HepG2 (cell line): ENCODE measurements around the gene TMEM255B. TPM values are rescaled to one million over a fixed set of nuclear protein-coding genes. Genes with fewer than 3 reads are reported as not detected.
A peak's percentile ranks its signal among the peaks of the same experiment; 100 is the strongest.

Source experiments
- GABPA ChIP-seq, 2 experiments: IDR thresholded peaks; 2 replicates each; pipeline ENCODE4 v1.6.1; 2011 to 2016; ENCODE audit warnings: low read depth in 2 of 2, low read length in 1 of 2, missing biosample characterization in 1 of 2, missing genetic modification characterization in 1 of 2
- XRCC5 ChIP-seq: fragments of 200-400 bp; formaldehyde crosslinking; optimal IDR thresholded peaks from 2 replicates; pipeline ENCODE3; 2017; ENCODE audit warnings: mild to moderate bottlenecking, low read length
- polyA plus RNA-seq, 8 experiments: library from polyadenylated mRNA; depleted of rRNA in 3 of 8; stranded (reverse) in 7 of 8; unstranded in 1 of 8; fragments of >200 nt; fragmentation: Illumina TruSeq in 4 of 8; extraction: Trizol in 4 of 8; gene quantifications; 2 replicates each; pipeline versions ENCODE4 v1.2.1 to v1.2.3, GENCODE V29; 2011 to 2016; ENCODE audit warnings: low read depth in 4 of 8, missing spikeins in 1 of 8, mixed read lengths in 1 of 8; ENCODE audit not compliant: insufficient read depth in 1 of 8
- total RNA-seq, 5 experiments: library from RNA; depleted of rRNA; stranded (reverse); fragments of >200 nt; fragmentation: Illumina TruSeq; extraction: Trizol; gene quantifications; 2 replicates each; pipeline ENCODE4 v1.2.3, GENCODE V29; 2016; ENCODE audit warnings: low read depth in 1 of 5
- TF ChIP-seq, protein P1 (sequence below): sonication (generic); formaldehyde crosslinking; IDR thresholded peaks from 2 replicates; pipeline ENCODE4 v1.5.0; 2020; ENCODE audit warnings: mild to moderate bottlenecking, missing genetic modification reagents, borderline replicate concordance
- TF ChIP-seq, protein P2 (sequence below): sonication (generic); formaldehyde crosslinking; IDR thresholded peaks from 2 replicates; pipeline ENCODE4 v1.4.0; 2020; ENCODE audit warnings: mild to moderate bottlenecking, missing genetic modification reagents

The TMEM255B gene
- total and polyA plus RNA-seq, 2 of the 13 experiments (the other 11 are each of a cell fraction or from before 2014, with no cell fraction given): not detected

- TF ChIP-seq, protein P1, sequence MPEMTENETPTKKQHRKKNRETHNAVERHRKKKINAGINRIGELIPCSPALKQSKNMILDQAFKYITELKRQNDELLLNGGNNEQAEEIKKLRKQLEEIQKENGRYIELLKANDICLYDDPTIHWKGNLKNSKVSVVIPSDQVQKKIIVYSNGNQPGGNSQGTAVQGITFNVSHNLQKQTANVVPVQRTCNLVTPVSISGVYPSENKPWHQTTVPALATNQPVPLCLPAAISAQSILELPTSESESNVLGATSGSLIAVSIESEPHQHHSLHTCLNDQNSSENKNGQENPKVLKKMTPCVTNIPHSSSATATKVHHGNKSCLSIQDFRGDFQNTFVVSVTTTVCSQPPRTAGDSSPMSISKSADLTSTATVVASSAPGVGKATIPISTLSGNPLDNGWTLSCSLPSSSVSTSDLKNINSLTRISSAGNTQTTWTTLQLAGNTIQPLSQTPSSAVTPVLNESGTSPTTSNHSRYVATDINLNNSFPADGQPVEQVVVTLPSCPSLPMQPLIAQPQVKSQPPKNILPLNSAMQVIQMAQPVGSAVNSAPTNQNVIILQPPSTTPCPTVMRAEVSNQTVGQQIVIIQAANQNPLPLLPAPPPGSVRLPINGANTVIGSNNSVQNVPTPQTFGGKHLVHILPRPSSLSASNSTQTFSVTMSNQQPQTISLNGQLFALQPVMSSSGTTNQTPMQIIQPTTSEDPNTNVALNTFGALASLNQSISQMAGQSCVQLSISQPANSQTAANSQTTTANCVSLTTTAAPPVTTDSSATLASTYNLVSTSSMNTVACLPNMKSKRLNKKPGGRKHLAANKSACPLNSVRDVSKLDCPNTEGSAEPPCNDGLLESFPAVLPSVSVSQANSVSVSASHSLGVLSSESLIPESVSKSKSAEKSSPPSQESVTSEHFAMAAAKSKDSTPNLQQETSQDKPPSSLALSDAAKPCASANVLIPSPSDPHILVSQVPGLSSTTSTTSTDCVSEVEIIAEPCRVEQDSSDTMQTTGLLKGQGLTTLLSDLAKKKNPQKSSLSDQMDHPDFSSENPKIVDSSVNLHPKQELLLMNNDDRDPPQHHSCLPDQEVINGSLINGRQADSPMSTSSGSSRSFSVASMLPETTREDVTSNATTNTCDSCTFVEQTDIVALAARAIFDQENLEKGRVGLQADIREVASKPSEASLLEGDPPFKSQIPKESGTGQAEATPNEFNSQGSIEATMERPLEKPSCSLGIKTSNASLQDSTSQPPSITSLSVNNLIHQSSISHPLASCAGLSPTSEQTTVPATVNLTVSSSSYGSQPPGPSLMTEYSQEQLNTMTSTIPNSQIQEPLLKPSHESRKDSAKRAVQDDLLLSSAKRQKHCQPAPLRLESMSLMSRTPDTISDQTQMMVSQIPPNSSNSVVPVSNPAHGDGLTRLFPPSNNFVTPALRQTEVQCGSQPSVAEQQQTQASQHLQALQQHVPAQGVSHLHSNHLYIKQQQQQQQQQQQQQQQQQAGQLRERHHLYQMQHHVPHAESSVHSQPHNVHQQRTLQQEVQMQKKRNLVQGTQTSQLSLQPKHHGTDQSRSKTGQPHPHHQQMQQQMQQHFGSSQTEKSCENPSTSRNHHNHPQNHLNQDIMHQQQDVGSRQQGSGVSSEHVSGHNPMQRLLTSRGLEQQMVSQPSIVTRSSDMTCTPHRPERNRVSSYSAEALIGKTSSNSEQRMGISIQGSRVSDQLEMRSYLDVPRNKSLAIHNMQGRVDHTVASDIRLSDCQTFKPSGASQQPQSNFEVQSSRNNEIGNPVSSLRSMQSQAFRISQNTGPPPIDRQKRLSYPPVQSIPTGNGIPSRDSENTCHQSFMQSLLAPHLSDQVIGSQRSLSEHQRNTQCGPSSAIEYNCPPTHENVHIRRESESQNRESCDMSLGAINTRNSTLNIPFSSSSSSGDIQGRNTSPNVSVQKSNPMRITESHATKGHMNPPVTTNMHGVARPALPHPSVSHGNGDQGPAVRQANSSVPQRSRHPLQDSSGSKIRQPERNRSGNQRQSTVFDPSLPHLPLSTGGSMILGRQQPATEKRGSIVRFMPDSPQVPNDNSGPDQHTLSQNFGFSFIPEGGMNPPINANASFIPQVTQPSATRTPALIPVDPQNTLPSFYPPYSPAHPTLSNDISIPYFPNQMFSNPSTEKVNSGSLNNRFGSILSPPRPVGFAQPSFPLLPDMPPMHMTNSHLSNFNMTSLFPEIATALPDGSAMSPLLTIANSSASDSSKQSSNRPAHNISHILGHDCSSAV: no peak
- no peak for TF ChIP-seq XRCC5
- 0 out of 2 replicates have a peak, but pooled peaks have one; percentile 10 for TF ChIP-seq GABPA (IDR thresholded peaks at IDR 0.05; ENCODE audit: low read depth, low read length)
- TF ChIP-seq GABPA (CRISPR knock-in tag; IDR thresholded peaks at IDR 0.05; ENCODE audit: low read depth): no peak
- TF ChIP-seq, protein P2, sequence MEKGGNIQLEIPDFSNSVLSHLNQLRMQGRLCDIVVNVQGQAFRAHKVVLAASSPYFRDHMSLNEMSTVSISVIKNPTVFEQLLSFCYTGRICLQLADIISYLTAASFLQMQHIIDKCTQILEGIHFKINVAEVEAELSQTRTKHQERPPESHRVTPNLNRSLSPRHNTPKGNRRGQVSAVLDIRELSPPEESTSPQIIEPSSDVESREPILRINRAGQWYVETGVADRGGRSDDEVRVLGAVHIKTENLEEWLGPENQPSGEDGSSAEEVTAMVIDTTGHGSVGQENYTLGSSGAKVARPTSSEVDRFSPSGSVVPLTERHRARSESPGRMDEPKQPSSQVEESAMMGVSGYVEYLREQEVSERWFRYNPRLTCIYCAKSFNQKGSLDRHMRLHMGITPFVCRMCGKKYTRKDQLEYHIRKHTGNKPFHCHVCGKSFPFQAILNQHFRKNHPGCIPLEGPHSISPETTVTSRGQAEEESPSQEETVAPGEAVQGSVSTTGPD (CRISPR knock-in tag): no peak
Measured at GRCh38 chr13:113732961-113733950, 25.8 kb upstream of the TMEM255B start (continued).
